Neural cell (in vitro differentiated cells): ENCODE data around the gene ARGLU1. TPM values are rescaled to one million over a fixed set of nuclear protein-coding genes. Genes with fewer than 3 reads are reported as not detected.

Experiments used
- H2AFZ ChIP-seq: fragments of 200-600, 300-800 bp; sonication (generic), shearing (Covaris generic); 2 replicates; pipeline ENCODE4 v1.6.0; 2014; ENCODE audit warnings: low read depth, mild to moderate bottlenecking, antibody characterized with exemption, low read length, moderate library complexity
- H3F3A ChIP-seq: fragments of 200-600 bp; shearing (Covaris generic); 2 replicates; pipeline ENCODE4 v1.6.1; 2016; ENCODE audit warnings: mild to moderate bottlenecking, moderate library complexity, mixed read lengths, antibody characterized with exemption, low read length; ENCODE audit not compliant: insufficient read depth, poor library complexity, severe bottlenecking
- H3K27ac ChIP-seq: fragments of 200-600, 300-800 bp; sonication (generic), shearing (Covaris generic); 2 replicates; pipeline ENCODE4 v1.5.1; 2014; ENCODE audit warnings: mild to moderate bottlenecking, low read length, moderate library complexity
- H3K27me3 ChIP-seq: fragments of 300-800, 200-600 bp; sonication (generic), shearing (Covaris generic); 2 replicates; pipeline ENCODE4 v1.6.0; 2014; ENCODE audit warnings: mild to moderate bottlenecking, low read depth, low read length, moderate library complexity; ENCODE audit not compliant: insufficient read depth
- H3K36me3 ChIP-seq: fragments of 300-800, 200-600 bp; sonication (generic), shearing (Covaris generic); 2 replicates; pipeline ENCODE4 v1.5.1; 2014; ENCODE audit warnings: mild to moderate bottlenecking, antibody characterized with exemption, low read length, moderate library complexity; ENCODE audit not compliant: insufficient read depth
- H3K4me2 ChIP-seq: fragments of 300-800, 200-600 bp; sonication (generic), shearing (Covaris generic); 2 replicates; pipeline ENCODE4 v1.6.0; 2014; ENCODE audit warnings: mild to moderate bottlenecking, low read length
- H3K4me3 ChIP-seq: fragments of 300-800, 200-600 bp; sonication (generic), shearing (Covaris generic); 2 replicates; pipeline ENCODE4 v1.5.1; 2014; ENCODE audit warnings: mild to moderate bottlenecking, low read length, moderate library complexity
- H3K79me2 ChIP-seq: fragments of 200-600 bp; shearing (Covaris generic); replicated peaks from 2 replicates; pipeline ENCODE4 v1.6.0; 2014; ENCODE audit warnings: mild to moderate bottlenecking, low read length, moderate library complexity; ENCODE audit not compliant: insufficient read depth
- H3K9ac ChIP-seq: fragments of 300-800, 200-600 bp; sonication (generic), shearing (Covaris generic); 2 replicates; pipeline ENCODE4 v1.6.1; 2016; ENCODE audit warnings: mild to moderate bottlenecking, low read length, mixed read lengths
- H3K9me2 ChIP-seq: fragments of 200-600 bp; shearing (Covaris generic); 2 replicates; pipeline ENCODE4 v1.6.1; 2016; ENCODE audit warnings: mild to moderate bottlenecking, low read length, mixed read lengths; ENCODE audit not compliant: insufficient read depth
- H3K9me3 ChIP-seq: fragments of 200-600, 300-800 bp; sonication (generic), shearing (Covaris generic); 2 replicates; pipeline ENCODE4 v1.6.1; 2016; ENCODE audit warnings: mild to moderate bottlenecking, mixed run types, low read length, moderate library complexity, mixed read lengths
- H4K20me1 ChIP-seq: fragments of 200-600 bp; shearing (Covaris generic); 2 replicates; pipeline ENCODE4 v1.6.1; 2016; ENCODE audit warnings: mild to moderate bottlenecking, mixed run types; ENCODE audit not compliant: insufficient read depth
- CTCF ChIP-seq: fragments of 450-650 bp; IDR thresholded peaks from 2 replicates; pipeline ENCODE4 v1.5.1; 2014; ENCODE audit warnings: antibody characterized with exemption, mild to moderate bottlenecking, moderate library complexity; ENCODE audit not compliant: poor library complexity, severe bottlenecking
- EP300 ChIP-seq: fragments of 450-650 bp; conservative IDR thresholded peaks from 2 replicates; pipeline ENCODE4 v1.6.1; 2014; ENCODE audit warnings: antibody characterized with exemption, mild to moderate bottlenecking, moderate library complexity; ENCODE audit not compliant: poor library complexity, severe bottlenecking
- EZH2 ChIP-seq: fragments of 200-600, 300-800 bp; shearing (Covaris generic), sonication (generic); IDR thresholded peaks from 2 replicates; pipeline ENCODE4 v1.6.1; 2014; ENCODE audit warnings: antibody characterized with exemption, low read length, borderline replicate concordance, mild to moderate bottlenecking; ENCODE audit not compliant: insufficient read depth, poor library complexity, severe bottlenecking
- MXI1 ChIP-seq: fragments of 450-650 bp; conservative IDR thresholded peaks from 2 replicates; pipeline ENCODE4 v1.6.1; 2014; ENCODE audit warnings: antibody characterized with exemption, mild to moderate bottlenecking; ENCODE audit not compliant: poor library complexity, severe bottlenecking
- POLR2AphosphoS5 ChIP-seq: IDR thresholded peaks from 2 replicates; pipeline ENCODE4 v1.6.1; 2012
- RAD21 ChIP-seq: fragments of 450-650 bp; conservative IDR thresholded peaks from 2 replicates; pipeline ENCODE4 v1.6.1; 2014; ENCODE audit warnings: antibody characterized with exemption, mild to moderate bottlenecking, moderate library complexity
- SMC3 ChIP-seq: fragments of 450-650 bp; conservative IDR thresholded peaks from 2 replicates; pipeline ENCODE4 v1.6.1; 2014; ENCODE audit warnings: antibody characterized with exemption, mild to moderate bottlenecking, moderate library complexity; ENCODE audit not compliant: poor library complexity
- TAF1 ChIP-seq: IDR thresholded peaks from 2 replicates; pipeline ENCODE4 v1.6.1; 2012; ENCODE audit warnings: low read depth
- polyA plus RNA-seq: library from polyadenylated mRNA; depleted of rRNA; stranded (reverse); fragments of >200 nt; gene quantifications from 2 replicates; pipeline ENCODE4 v1.2.3, GENCODE V29; 2014
- TF ChIP-seq, protein P1 (sequence below): IDR thresholded peaks from 2 replicates; pipeline ENCODE4 v1.6.1; 2012; ENCODE audit warnings: borderline replicate concordance

Gene ARGLU1
- polyA plus RNA-seq, 1 donor from 2014 or later, result 967 TPM

DNA sequence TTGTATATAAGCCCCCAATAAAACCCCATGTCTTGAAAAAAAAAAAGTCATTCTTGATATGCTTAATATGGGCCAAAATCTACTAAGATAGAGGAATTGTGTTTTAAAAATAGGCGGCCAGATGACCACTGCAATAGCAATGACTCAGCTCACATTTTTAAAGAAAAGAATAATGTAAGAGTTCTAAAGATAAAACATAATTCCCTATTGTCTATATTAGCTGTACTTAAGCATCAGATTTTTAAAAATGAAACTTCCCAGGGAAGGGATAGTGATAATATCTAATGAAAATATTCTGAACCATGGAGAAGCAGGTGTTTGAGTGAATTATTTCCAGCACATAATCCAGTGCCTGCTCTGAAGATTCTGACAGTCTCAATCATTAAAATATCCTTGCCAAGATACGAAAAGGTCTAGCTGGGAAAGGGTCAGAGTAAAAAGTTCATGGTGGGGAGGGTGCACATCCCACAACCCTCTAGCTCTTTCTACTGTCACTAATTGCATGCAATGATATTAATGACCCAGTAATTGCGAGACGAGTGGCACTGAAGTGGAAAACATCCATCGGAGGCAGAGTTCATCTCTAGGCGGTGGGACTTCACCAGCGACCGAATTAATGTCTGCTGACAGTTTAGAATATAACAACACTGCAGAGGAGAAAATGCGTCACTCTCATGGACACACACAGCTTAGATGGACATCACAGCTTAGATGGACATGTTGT is 64.0 kb downstream of the ARGLU1 start:
- Histone ChIP-seq H3K9ac (no peak overlapping the region), H3K9me3 (no peaks in the 10 kb centered on the region), H2AFZ (no peak overlapping the region), H3K36me3 (peaks cover 8% of the 10 kb centered on the region), H3K9me2 (no peaks in the 10 kb centered on the region), H3K79me2 (peaks cover 97% of the 10 kb centered on the region), H3K27me3 (no peaks in the 10 kb centered on the region), H3K4me2 (no peak overlapping the region), H3K4me3 (no peak overlapping the region), H3F3A (no peaks in the 10 kb centered on the region), H4K20me1 (no peaks in the 10 kb centered on the region), H3K27ac (no peak overlapping the region)
- TF ChIP-seq, protein P1, sequence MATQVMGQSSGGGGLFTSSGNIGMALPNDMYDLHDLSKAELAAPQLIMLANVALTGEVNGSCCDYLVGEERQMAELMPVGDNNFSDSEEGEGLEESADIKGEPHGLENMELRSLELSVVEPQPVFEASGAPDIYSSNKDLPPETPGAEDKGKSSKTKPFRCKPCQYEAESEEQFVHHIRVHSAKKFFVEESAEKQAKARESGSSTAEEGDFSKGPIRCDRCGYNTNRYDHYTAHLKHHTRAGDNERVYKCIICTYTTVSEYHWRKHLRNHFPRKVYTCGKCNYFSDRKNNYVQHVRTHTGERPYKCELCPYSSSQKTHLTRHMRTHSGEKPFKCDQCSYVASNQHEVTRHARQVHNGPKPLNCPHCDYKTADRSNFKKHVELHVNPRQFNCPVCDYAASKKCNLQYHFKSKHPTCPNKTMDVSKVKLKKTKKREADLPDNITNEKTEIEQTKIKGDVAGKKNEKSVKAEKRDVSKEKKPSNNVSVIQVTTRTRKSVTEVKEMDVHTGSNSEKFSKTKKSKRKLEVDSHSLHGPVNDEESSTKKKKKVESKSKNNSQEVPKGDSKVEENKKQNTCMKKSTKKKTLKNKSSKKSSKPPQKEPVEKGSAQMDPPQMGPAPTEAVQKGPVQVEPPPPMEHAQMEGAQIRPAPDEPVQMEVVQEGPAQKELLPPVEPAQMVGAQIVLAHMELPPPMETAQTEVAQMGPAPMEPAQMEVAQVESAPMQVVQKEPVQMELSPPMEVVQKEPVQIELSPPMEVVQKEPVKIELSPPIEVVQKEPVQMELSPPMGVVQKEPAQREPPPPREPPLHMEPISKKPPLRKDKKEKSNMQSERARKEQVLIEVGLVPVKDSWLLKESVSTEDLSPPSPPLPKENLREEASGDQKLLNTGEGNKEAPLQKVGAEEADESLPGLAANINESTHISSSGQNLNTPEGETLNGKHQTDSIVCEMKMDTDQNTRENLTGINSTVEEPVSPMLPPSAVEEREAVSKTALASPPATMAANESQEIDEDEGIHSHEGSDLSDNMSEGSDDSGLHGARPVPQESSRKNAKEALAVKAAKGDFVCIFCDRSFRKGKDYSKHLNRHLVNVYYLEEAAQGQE, result no peak
- TF ChIP-seq RAD21 (no peak), EZH2 (no peak), EP300 (no peak), TAF1 (no peak), POLR2AphosphoS5 (no peak), MXI1 (no peak), CTCF (no peak), SMC3 (no peak)

GRCh38 chr13:106503272-106503671 is 64.7 kb downstream of the ARGLU1 start:
- H3F3A ChIP-seq, result no peaks in the 10 kb centered on the region
- no peak overlapping the region for H3K4me3 ChIP-seq
- H3K79me2 ChIP-seq, result peaks cover 97% of the 10 kb centered on the region
- H3K9me3 ChIP-seq, result no peaks in the 10 kb centered on the region
- TF ChIP-seq TAF1, result no peak
- TF ChIP-seq MXI1, result no peak
- no peak for TF ChIP-seq RAD21
- TF ChIP-seq EP300, result no peak
- no peak for TF ChIP-seq POLR2AphosphoS5
- TF ChIP-seq EZH2, result no peak
- no peak for TF ChIP-seq SMC3
- TF ChIP-seq, protein P1, result no peak
- no peak for TF ChIP-seq CTCF
- no peak overlapping the region for H2AFZ ChIP-seq
- no peaks in the 10 kb centered on the region for H4K20me1 ChIP-seq
- H3K36me3 ChIP-seq, result peaks cover 8% of the 10 kb centered on the region
- H3K27ac ChIP-seq, result no peak overlapping the region
- no peaks in the 10 kb centered on the region for H3K27me3 ChIP-seq
- no peak overlapping the region for H3K4me2 ChIP-seq
- H3K9me2 ChIP-seq, result no peaks in the 10 kb centered on the region
- H3K9ac ChIP-seq, result no peak overlapping the region
